Left lung (tissue), 10 donors: ENCODE data around the gene SORCS3. TPM values are rescaled to one million over a fixed set of nuclear protein-coding genes. Genes with fewer than 3 reads are reported as not detected.

Experiments used
- ATAC-seq: fragments of 200-7000 bp; cut with Tn5 transposase; one replicate; pipeline ENCODE4 v1.9.1; 2020; ENCODE audit warnings: moderate library complexity
- DNase-seq, 4 donors: peaks; one replicate each; pipeline ENCODE4 v3.0.0-alpha.2; 2013 to 2020
- H3K27ac ChIP-seq, 2 donors: fragments of 200-600 bp; sonication (generic) in 1 of 2; one replicate each; pipeline versions ENCODE4 v1.5.0 to v1.8.0; 2020 to 2021
- H3K27me3 ChIP-seq, 2 donors: fragments of 200-600 bp; sonication (generic) in 1 of 2; one replicate each; pipeline versions ENCODE4 v1.5.0 to v1.8.0; 2020 to 2021
- H3K36me3 ChIP-seq, 2 donors: fragments of 200-600 bp; sonication (generic) in 1 of 2; one replicate each; pipeline versions ENCODE4 v1.5.0 to v1.8.0; 2020 to 2021
- H3K4me1 ChIP-seq, 2 donors: fragments of 200-600 bp; one replicate each; pipeline ENCODE4 v1.8.0; 2021
- H3K4me3 ChIP-seq, 2 donors: fragments of 200-600 bp; sonication (generic) in 1 of 2; one replicate each; pipeline versions ENCODE4 v1.5.0 to v1.8.0; 2020 to 2021; ENCODE audit warnings: mild to moderate bottlenecking in 1 of 2
- H3K9me3 ChIP-seq, 2 donors: fragments of 200-600 bp; sonication (generic) in 1 of 2; one replicate each; pipeline versions ENCODE4 v1.5.0 to v1.8.0; 2020 to 2021
- CTCF ChIP-seq, 2 donors: fragments of 200-600 bp; sonication (generic) in 1 of 2; IDR thresholded peaks; one replicate each; pipeline versions ENCODE4 v1.5.0 to v1.8.0; 2021; ENCODE audit warnings: antibody characterized with exemption in 2 of 2
- intact Hi-C, 2 donors: fragments of 100-400 bp; cut with DNase I; formaldehyde crosslinking; loops; one replicate each; pipeline versions ENCODE4 v1.11.2 to v1.14.2; 2022
- polyA plus RNA-seq, 6 donors: library from polyadenylated mRNA; unstranded; fragments of 120-200 nt; gene quantifications; one replicate each; pipeline ENCODE4 v1.2.1, GENCODE V29; 2013; ENCODE audit not compliant: insufficient read length in 6 of 6
- total RNA-seq, 2 donors: library from RNA; stranded (reverse); fragmentation: NEBNext Ultra II Directional; extraction: Animal tissue kit (Norgen Biotek cat#: 25700); gene quantifications; one replicate each; pipeline ENCODE4 v1.2.1, GENCODE V29; 2021
- donor health status: DM: no; HTN: yes; CAD: no.
- donor health status: DM: no; HTN: no; CAD: no.

SORCS3 gene
- total and polyA plus RNA-seq, 8 donors, result 0.05 to 0.24 (median 0.06) TPM; not detected in 2

GRCh38 chr10:104650635-104651331 lies 9.7 kb downstream of the SORCS3 start:
- ATAC-seq (no peak), DNase-seq (no peak)
- Histone ChIP-seq H3K36me3 (no peaks in the 10 kb centered on the region), H3K4me3 (no peak overlapping the region), H3K4me1 (no peaks in the 10 kb centered on the region), H3K27ac (no peak overlapping the region), H3K27me3 (peaks cover 0 to 28% of the 10 kb centered on the region in 2 donors), H3K9me3 (no peaks in the 10 kb centered on the region)
- TF ChIP-seq CTCF (IDR thresholded peaks at IDR 0.05), result no peak
- intact Hi-C loops, result no loop called here

GRCh38 chr10:104657036-104657435 lies 15.9 kb downstream of the SORCS3 start:
- Histone ChIP-seq H3K27ac (no peak overlapping the region), H3K36me3 (no peaks in the 10 kb centered on the region), H3K27me3 (no peaks in the 10 kb centered on the region), H3K9me3 (no peaks in the 10 kb centered on the region), H3K4me3 (no peak overlapping the region), H3K4me1 (no peaks in the 10 kb centered on the region)
- ATAC-seq (no peak), DNase-seq (no peak)
- no peak for TF ChIP-seq CTCF (IDR thresholded peaks at IDR 0.05)
- intact Hi-C loops, result no loop called here

GRCh38 chr10:104657457-104657856 lies 16.4 kb downstream of the SORCS3 start:
- intact Hi-C loops, result no loop called here

GRCh38 chr10:104658067-104658466 lies 17.0 kb downstream of the SORCS3 start:
- no peaks in the 10 kb centered on the region for H3K36me3 ChIP-seq
- no peak overlapping the region for H3K4me3 ChIP-seq
- no peak for TF ChIP-seq CTCF (IDR thresholded peaks at IDR 0.05)
- DNase-seq (no peak), ATAC-seq (no peak)
- no peak overlapping the region for H3K27ac ChIP-seq
- no peaks in the 10 kb centered on the region for H3K4me1 ChIP-seq
- intact Hi-C loops, result no loop called here
- H3K9me3 ChIP-seq, result no peaks in the 10 kb centered on the region
- H3K27me3 ChIP-seq, result peaks cover 0 to 4% of the 10 kb centered on the region in 2 donors

More at GRCh38 chr10:104657457-104657856, 16.4 kb downstream of the SORCS3 start:
- DNase-seq, result no peak
- H3K27ac ChIP-seq, result no peak overlapping the region
- no peak overlapping the region for H3K4me3 ChIP-seq
- no peaks in the 10 kb centered on the region for H3K36me3 ChIP-seq
- H3K27me3 ChIP-seq, result peaks cover 0 to 3% of the 10 kb centered on the region in 2 donors
- no peak for TF ChIP-seq CTCF (IDR thresholded peaks at IDR 0.05)
- no peak for ATAC-seq
- H3K9me3 ChIP-seq, result no peaks in the 10 kb centered on the region
- no peaks in the 10 kb centered on the region for H3K4me1 ChIP-seq

- Histone ChIP-seq H3K36me3 (no peaks in the 10 kb centered on the region), H3K27me3 (peaks cover 0 to 4% of the 10 kb centered on the region in 2 donors), H3K27ac (no peak overlapping the region), H3K4me3 (no peak overlapping the region), H3K4me1 (no peaks in the 10 kb centered on the region), H3K9me3 (no peaks in the 10 kb centered on the region)
- intact Hi-C loops, result no loop called here
- no peak for TF ChIP-seq CTCF (IDR thresholded peaks at IDR 0.05)
- DNase-seq (no peak), ATAC-seq (no peak)
Observed at GRCh38 chr10:104659809-104660208, 18.7 kb downstream of the SORCS3 start.
